Measurements from ENCODE around the gene RORC. TPM values are rescaled to one million over a fixed set of nuclear protein-coding genes. Genes with fewer than 3 reads are reported as not detected.

The RORC gene
- total and polyA plus RNA-seq, 2 of the 8 experiments (the other 6 are each of a cell fraction or from before 2014, with no cell fraction given): 0.44 to 0.54 TPM

DNA sequence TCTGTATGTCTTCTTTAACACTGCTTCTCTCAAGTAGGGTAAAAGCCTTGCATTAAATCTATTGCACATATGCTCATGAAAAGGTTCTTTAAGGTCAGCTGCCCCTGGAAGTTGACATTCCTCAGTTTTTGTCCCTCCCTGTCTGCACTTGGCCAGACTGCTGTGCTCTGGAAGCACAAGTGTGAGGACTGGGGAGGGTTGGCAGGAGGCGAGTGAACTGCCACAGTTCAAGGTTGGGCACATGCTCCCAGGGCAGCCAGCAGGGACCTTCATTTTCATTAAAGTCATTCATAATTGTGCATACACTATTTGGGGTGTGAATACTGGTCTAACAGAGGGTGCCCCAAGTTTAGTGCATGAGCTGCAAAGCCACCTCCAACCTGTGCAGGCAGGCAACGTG, 32.8 kb upstream of the RORC start (continued):
- TF ChIP-seq, protein P1, sequence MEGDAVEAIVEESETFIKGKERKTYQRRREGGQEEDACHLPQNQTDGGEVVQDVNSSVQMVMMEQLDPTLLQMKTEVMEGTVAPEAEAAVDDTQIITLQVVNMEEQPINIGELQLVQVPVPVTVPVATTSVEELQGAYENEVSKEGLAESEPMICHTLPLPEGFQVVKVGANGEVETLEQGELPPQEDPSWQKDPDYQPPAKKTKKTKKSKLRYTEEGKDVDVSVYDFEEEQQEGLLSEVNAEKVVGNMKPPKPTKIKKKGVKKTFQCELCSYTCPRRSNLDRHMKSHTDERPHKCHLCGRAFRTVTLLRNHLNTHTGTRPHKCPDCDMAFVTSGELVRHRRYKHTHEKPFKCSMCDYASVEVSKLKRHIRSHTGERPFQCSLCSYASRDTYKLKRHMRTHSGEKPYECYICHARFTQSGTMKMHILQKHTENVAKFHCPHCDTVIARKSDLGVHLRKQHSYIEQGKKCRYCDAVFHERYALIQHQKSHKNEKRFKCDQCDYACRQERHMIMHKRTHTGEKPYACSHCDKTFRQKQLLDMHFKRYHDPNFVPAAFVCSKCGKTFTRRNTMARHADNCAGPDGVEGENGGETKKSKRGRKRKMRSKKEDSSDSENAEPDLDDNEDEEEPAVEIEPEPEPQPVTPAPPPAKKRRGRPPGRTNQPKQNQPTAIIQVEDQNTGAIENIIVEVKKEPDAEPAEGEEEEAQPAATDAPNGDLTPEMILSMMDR (IDR thresholded peaks at IDR 0.05; ENCODE audit: control extremely low read depth in 1 of 3, insufficient read depth in 1 of 3, low read depth in 1 of 3, low read length in 3 of 3): no peak

Measured in H1 (cell line).